Liver (tissue), 4 donors: Measurements from ENCODE around the gene MLKL. TPM values are rescaled to one million over a fixed set of nuclear protein-coding genes. Genes with fewer than 3 reads are reported as not detected.

Source experiments
- polyA plus RNA-seq, 2 donors: library from polyadenylated mRNA; stranded (reverse) in 1 of 2; unstranded in 1 of 2; fragments of 200-250 nt in 1 of 2; fragments of >200 nt in 1 of 2; fragmentation: Nextera tagmentation in 1 of 2; extraction: Ambion mirVana in 1 of 2; gene quantifications; one replicate each; pipeline versions ENCODE4 v1.2.1 to v1.2.3, GENCODE V29; 2013 to 2015
- total RNA-seq, 2 donors: library from RNA; depleted of rRNA; stranded (reverse); fragments of >200 nt; gene quantifications; one replicate each; pipeline ENCODE4 v1.2.3, GENCODE V29; 2014
- donor health status: healthy.
- donor health status: healthy.
- donor health status: healthy.

MLKL gene
- total and polyA plus RNA-seq, 4 donors, result 2.5 to 7.6 (median 3.6) TPM

Other genes with a start within 250 kb of the MLKL start
- 10 to 100 TPM; 70.7 to 71.5 TPM for gene GLG1, start 93.7 kb downstream of the MLKL start, total RNA-seq
- 10 to 100 TPM; 22.2 to 25.1 TPM for gene GLG1, start 93.7 kb downstream of the MLKL start, polyA plus RNA-seq
- gene RFWD3, start 34.0 kb downstream of the MLKL start, total RNA-seq, result 10 to 100 TPM; 14.5 to 21.8 TPM
- gene RFWD3, start 34.0 kb downstream of the MLKL start, polyA plus RNA-seq, result 1 to 10 TPM; 2.4 to 3.6 TPM
- under 1 TPM; 0.14 to 0.17 TPM for gene FA2H, start 74.0 kb upstream of the MLKL start, total RNA-seq
- gene FA2H, start 74.0 kb upstream of the MLKL start, polyA plus RNA-seq, result under 1 TPM in 1 of 2 donors, not detected in 1; 0.02 TPM